Measurements from ENCODE around the gene CDSN.

Gene CDSN

DNA sequence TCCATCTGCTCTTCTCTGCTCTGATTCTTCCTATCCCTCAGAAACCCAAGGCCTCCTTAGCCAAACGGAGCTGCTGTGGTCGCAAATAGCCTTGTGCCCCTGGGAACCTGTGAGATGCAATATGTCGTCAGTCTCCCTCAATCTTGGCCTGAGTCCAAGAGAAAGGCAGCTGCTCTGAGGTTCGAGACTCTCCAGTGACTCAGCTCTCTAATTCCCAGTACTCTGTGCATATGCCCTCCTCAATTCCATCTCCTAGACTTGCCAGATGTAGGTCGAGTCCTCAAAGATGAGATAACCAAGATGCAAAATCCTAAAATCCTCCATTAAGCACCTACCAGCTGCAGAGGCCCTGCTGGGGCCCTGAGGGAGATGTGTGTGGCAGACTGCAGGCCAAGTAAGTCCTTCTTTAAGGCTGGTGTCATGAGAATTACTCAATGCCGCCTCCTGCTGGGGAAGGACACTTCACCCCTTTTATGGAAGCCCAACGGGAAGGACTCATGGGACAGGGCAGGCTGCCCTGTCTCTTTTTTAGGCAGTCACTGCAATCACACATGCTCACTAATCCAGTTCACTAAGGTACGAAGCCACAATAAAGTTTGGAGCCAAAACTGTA is 36.4 kb downstream of the CDSN start:
- H3K4me3 ChIP-seq (ENCODE audit: low read length) = no peak overlapping the region
- DNase-seq (ENCODE audit: low read depth) = no peak
- TF ChIP-seq, protein P1, sequence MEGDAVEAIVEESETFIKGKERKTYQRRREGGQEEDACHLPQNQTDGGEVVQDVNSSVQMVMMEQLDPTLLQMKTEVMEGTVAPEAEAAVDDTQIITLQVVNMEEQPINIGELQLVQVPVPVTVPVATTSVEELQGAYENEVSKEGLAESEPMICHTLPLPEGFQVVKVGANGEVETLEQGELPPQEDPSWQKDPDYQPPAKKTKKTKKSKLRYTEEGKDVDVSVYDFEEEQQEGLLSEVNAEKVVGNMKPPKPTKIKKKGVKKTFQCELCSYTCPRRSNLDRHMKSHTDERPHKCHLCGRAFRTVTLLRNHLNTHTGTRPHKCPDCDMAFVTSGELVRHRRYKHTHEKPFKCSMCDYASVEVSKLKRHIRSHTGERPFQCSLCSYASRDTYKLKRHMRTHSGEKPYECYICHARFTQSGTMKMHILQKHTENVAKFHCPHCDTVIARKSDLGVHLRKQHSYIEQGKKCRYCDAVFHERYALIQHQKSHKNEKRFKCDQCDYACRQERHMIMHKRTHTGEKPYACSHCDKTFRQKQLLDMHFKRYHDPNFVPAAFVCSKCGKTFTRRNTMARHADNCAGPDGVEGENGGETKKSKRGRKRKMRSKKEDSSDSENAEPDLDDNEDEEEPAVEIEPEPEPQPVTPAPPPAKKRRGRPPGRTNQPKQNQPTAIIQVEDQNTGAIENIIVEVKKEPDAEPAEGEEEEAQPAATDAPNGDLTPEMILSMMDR (conservative IDR thresholded peaks at IDR 0.05; ENCODE audit: low read depth, low read length) = peak; percentile 48

DNA sequence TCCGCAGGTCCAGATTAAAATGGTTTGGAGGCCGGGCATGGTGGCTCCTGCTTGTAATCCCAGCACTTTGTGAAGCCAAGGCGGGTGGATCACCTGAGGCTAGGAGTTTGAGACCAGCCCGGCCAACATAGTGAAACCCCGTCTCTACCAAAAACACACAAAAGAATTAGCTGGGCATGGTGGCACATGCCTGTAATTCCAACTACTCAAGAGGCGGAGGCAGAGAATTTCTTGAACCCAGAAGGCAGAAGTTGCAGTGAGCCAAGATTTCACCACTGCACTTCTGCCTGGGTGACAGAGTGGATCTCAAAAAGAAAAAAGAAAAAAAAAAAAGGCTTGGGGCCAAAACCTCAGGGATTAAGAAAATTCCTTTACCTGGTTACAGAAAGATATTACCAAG is 38.4 kb downstream of the CDSN start:
- no peak overlapping the region for H3K4me3 ChIP-seq (ENCODE audit: low read length)
- no peak for DNase-seq (ENCODE audit: low read depth)
- TF ChIP-seq, protein P1 (conservative IDR thresholded peaks at IDR 0.05; ENCODE audit: low read depth, low read length) = no peak

DNA sequence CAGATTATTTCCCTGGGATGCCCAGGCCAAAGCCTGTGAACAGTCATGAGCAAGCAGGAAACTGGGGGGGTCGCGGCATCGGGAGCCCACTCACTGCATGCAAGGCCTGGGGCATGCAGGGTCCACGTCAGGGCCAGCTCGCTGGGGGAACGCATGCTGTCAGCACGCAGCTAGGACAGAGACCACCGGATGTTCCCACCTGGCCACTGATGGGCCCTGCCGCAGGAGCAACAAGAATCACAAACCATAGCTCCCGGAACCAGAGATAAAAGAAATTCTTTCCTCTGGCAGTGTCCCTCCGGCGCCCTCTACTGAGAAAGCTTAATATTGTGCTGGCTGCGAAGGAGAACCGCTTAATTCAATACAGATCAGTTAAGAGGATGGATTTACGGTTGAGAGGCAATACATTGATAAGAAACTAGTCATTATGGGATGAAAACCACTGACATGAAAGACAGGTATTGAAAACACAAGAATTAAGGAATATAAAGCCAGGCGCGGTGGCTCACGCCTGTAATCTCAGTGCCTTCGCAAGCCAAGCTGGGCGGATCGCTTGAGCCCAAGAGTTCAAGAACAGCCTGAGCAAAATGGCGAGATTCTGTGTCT is 40.5 kb downstream of the CDSN start:
- DNase-seq (ENCODE audit: low read depth) = no peak
- H3K4me3 ChIP-seq (ENCODE audit: low read length) = no peak overlapping the region
- TF ChIP-seq, protein P1 (conservative IDR thresholded peaks at IDR 0.05; ENCODE audit: low read depth, low read length) = peak; percentile 88

DNA sequence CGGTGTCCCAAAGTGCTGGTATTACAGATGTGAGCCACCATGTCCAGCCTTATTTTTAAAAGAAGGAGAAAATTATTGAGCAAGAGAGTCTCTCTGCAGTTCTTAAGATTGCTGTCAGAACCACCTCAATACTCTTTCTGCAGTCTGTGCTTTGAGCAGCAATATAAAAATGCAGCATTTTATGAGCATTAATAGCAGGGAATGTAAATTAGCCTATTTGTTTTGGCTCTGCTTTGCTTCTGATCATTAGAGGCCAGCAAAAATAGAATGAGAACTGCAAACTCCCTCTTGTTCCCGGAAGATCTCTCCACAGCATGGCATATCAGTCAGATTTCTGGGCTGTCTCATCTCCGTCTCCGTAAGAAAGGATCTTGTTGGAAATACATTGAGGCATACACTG is 43.6 kb downstream of the CDSN start:
- H3K4me3 ChIP-seq (ENCODE audit: low read length) = no peak overlapping the region
- TF ChIP-seq, protein P1 (conservative IDR thresholded peaks at IDR 0.05; ENCODE audit: low read depth, low read length) = no peak
- DNase-seq (ENCODE audit: low read depth) = no peak

DNA sequence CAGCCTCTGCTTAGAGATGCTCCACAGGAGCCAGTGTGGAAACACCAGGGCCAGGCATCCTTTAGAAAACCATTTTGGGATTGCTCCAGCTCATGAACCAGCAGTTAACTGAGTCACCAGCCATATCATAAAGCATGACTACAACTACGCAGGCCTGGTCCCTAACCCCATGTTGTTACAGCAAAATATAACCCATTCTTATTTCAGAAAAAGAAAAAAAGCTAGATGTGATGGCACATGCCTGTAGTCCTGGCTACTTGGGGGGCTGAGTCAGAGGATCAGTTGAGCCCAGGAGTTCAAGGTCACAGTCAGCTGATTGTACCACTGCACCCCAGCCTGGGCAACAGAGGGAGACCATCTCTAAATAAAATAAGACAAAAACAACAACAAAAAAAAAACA is 44.7 kb downstream of the CDSN start:
- TF ChIP-seq, protein P1 (conservative IDR thresholded peaks at IDR 0.05; ENCODE audit: low read depth, low read length) = no peak
- no peak for DNase-seq (ENCODE audit: low read depth)
- H3K4me3 ChIP-seq (ENCODE audit: low read length) = no peak overlapping the region

DNA sequence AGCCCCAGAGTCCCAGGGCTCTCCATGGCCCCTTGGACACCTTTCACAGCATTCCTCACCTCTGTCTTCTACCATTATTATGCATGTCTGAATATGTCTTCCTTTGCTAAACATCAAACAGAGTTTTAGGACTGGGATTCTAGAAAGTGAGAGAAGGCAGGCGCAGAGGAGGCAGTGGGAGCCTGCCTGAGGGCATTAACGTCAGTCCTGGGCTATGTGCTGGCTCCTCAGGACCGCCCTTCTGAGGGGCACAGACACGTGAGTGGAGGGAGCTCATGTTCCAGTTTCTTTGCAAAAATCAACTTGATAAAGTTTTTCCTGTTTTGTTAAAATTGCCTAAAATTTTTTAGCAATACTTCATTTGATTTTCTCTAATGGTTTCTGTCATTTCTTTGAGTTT is 45.8 kb downstream of the CDSN start:
- TF ChIP-seq, protein P1 (conservative IDR thresholded peaks at IDR 0.05; ENCODE audit: low read depth, low read length) = no peak
- no peak for DNase-seq (ENCODE audit: low read depth)
- H3K4me3 ChIP-seq (ENCODE audit: low read length) = no peak overlapping the region

DNA sequence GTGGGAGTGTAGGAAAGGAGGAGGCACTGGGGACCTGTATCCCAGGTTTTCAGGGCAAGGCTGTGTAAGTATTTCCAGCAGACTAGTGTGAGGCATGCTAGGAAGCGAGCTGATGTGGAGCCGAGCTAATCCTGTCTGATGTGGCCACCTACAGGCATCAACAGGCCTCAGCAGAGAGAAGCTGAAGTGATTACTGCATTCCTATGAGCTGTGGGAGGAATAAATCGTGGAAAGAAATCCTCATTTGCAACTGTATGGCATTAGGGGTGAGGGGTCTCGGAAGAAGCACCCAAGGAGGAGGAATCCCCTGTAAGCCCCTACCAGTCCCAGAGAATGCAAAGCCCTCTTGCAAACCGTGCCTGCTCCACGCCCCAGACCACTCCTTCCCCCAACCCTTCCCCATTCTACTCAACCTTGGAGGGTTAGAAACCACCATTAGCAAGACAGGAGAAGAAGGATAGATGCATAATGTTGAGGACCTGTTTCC is 49.5 kb downstream of the CDSN start:
- H3K4me3 ChIP-seq (ENCODE audit: low read length) = no peak overlapping the region
- TF ChIP-seq, protein P1 (conservative IDR thresholded peaks at IDR 0.05; ENCODE audit: low read depth, low read length) = peak; percentile 87
- DNase-seq (ENCODE audit: low read depth) = peak; percentile 69

Measured in retinal pigment epithelial cell (primary cell).